Lower lobe of right lung (tissue), 2 donors: ENCODE data around the gene CC2D1A. TPM values are rescaled to one million over a fixed set of nuclear protein-coding genes. Genes with fewer than 3 reads are reported as not detected.

ENCODE experiments used
- ATAC-seq, 2 donors: fragments of 200-7000 bp; cut with Tn5 transposase; one replicate each; pipeline ENCODE4 v1.9.1; 2020 to 2022; ENCODE audit warnings: mild to moderate bottlenecking in 2 of 2, moderate library complexity in 2 of 2
- DNase-seq: peaks from one replicate; pipeline ENCODE4 v3.0.0-alpha.2; 2020
- H3K27ac ChIP-seq: fragments of 200-600 bp; one replicate; pipeline ENCODE4 v1.8.0; 2022
- H3K27me3 ChIP-seq: fragments of 200-600 bp; one replicate; pipeline ENCODE4 v1.8.0; 2022; ENCODE audit warnings: low read depth
- H3K36me3 ChIP-seq: fragments of 200-600 bp; one replicate; pipeline ENCODE4 v1.8.0; 2022; ENCODE audit warnings: mild to moderate bottlenecking
- H3K4me1 ChIP-seq: fragments of 200-600 bp; one replicate; pipeline ENCODE4 v1.8.0; 2022
- H3K4me3 ChIP-seq: fragments of 200-600 bp; one replicate; pipeline ENCODE4 v1.8.0; 2022; ENCODE audit warnings: mild to moderate bottlenecking
- H3K9me3 ChIP-seq: fragments of 200-600 bp; one replicate; pipeline ENCODE4 v1.8.0; 2022
- intact Hi-C: fragments of 100-400 bp; cut with DNase I; formaldehyde crosslinking; loops from one replicate; pipeline ENCODE4 v1.11.0; 2022
- total RNA-seq: library from RNA; stranded (reverse); fragmentation: NEBNext Ultra II Directional; extraction: Animal tissue kit (Norgen Biotek cat#: 25700); gene quantifications from one replicate; pipeline ENCODE4 v1.2.1, GENCODE V29; 2021
- TF ChIP-seq, protein P1 (sequence below): fragments of 200-600 bp; IDR thresholded peaks from one replicate; pipeline ENCODE4 v1.8.0; 2022; ENCODE audit warnings: antibody characterized with exemption, mild to moderate bottlenecking
- donor health status: DM: no; HTN: yes; CAD: no; lungs with severe emphysema.

CC2D1A gene
- total RNA-seq, 1 donor from 2014 or later = 32.4 TPM

- no peak overlapping the region for H3K27ac ChIP-seq
- no peak overlapping the region for H3K4me3 ChIP-seq
- DNase-seq = no peak
- peaks cover 25% of the 10 kb centered on the region for H3K4me1 ChIP-seq
- TF ChIP-seq, protein P1, sequence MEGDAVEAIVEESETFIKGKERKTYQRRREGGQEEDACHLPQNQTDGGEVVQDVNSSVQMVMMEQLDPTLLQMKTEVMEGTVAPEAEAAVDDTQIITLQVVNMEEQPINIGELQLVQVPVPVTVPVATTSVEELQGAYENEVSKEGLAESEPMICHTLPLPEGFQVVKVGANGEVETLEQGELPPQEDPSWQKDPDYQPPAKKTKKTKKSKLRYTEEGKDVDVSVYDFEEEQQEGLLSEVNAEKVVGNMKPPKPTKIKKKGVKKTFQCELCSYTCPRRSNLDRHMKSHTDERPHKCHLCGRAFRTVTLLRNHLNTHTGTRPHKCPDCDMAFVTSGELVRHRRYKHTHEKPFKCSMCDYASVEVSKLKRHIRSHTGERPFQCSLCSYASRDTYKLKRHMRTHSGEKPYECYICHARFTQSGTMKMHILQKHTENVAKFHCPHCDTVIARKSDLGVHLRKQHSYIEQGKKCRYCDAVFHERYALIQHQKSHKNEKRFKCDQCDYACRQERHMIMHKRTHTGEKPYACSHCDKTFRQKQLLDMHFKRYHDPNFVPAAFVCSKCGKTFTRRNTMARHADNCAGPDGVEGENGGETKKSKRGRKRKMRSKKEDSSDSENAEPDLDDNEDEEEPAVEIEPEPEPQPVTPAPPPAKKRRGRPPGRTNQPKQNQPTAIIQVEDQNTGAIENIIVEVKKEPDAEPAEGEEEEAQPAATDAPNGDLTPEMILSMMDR = no peak
- intact Hi-C loops = no loop called here
- ATAC-seq = no peak
- H3K27me3 ChIP-seq = no peaks in the 10 kb centered on the region
- no peaks in the 10 kb centered on the region for H3K36me3 ChIP-seq
- no peaks in the 10 kb centered on the region for H3K9me3 ChIP-seq
Observed at GRCh38 chr19:13883516-13884064, 22.4 kb upstream of the CC2D1A start.

- no peak overlapping the region for H3K4me3 ChIP-seq
- intact Hi-C loops = no loop called here
- H3K9me3 ChIP-seq = no peaks in the 10 kb centered on the region
- H3K27ac ChIP-seq = no peak overlapping the region
- ATAC-seq (peak; percentile 3 to 27), DNase-seq (no peak)
- H3K27me3 ChIP-seq = no peaks in the 10 kb centered on the region
- H3K4me1 ChIP-seq = peaks cover 19% of the 10 kb centered on the region
- H3K36me3 ChIP-seq = no peaks in the 10 kb centered on the region
- TF ChIP-seq, protein P1 = no peak
Observed at GRCh38 chr19:13884726-13885591, 21.0 kb upstream of the CC2D1A start.

- Histone ChIP-seq H3K27ac (no peak overlapping the region), H3K36me3 (no peaks in the 10 kb centered on the region), H3K27me3 (no peaks in the 10 kb centered on the region), H3K4me3 (no peak overlapping the region), H3K9me3 (no peaks in the 10 kb centered on the region), H3K4me1 (peaks cover 12% of the 10 kb centered on the region)
- ATAC-seq (no peak), DNase-seq (no peak)
- TF ChIP-seq, protein P1 = no peak
- intact Hi-C loops = no loop called here
Observed at GRCh38 chr19:13885826-13886365, 20.1 kb upstream of the CC2D1A start.

GRCh38 chr19:13887018-13887436 lies 19.0 kb upstream of the CC2D1A start:
- peaks cover under 1% of the 10 kb centered on the region for H3K4me1 ChIP-seq
- DNase-seq = no peak
- TF ChIP-seq, protein P1 = no peak
- peak in 1 of 2 donors; percentile 17 for ATAC-seq
- no peaks in the 10 kb centered on the region for H3K27me3 ChIP-seq
- intact Hi-C loops = no loop called here
- no peak overlapping the region for H3K4me3 ChIP-seq
- H3K27ac ChIP-seq = no peak overlapping the region
- H3K9me3 ChIP-seq = no peaks in the 10 kb centered on the region
- no peaks in the 10 kb centered on the region for H3K36me3 ChIP-seq

GRCh38 chr19:13887517-13887916 lies 18.5 kb upstream of the CC2D1A start:
- no peak overlapping the region for H3K4me3 ChIP-seq
- H3K4me1 ChIP-seq = no peaks in the 10 kb centered on the region
- DNase-seq (no peak), ATAC-seq (no peak)
- TF ChIP-seq, protein P1 = no peak
- intact Hi-C loops = no loop called here
- no peak overlapping the region for H3K27ac ChIP-seq
- no peaks in the 10 kb centered on the region for H3K9me3 ChIP-seq
- no peaks in the 10 kb centered on the region for H3K36me3 ChIP-seq
- no peaks in the 10 kb centered on the region for H3K27me3 ChIP-seq
